ENCODE measurements around the gene STARD8. TPM values are rescaled to one million over a fixed set of nuclear protein-coding genes. Genes with fewer than 3 reads are reported as not detected.

The STARD8 gene
- polyA plus RNA-seq, 1 donor from 2014 or later, result 0.09 TPM

GRCh38 chrX:68720851-68721250 lies 73.4 kb downstream of the STARD8 start:
- Histone ChIP-seq H3K9ac (ENCODE audit: low read length) (no peak overlapping the region), H2AFZ (ENCODE audit: low read depth, low read length) (no peak overlapping the region), H3K36me3 (ENCODE audit: insufficient read depth, low read length) (no peaks in the 10 kb centered on the region), H3K27me3 (ENCODE audit: insufficient read depth, low read depth, low read length) (no peaks in the 10 kb centered on the region), H3K4me2 (ENCODE audit: low read length) (no peak overlapping the region), H3F3A (ENCODE audit: insufficient read depth, low read length, poor library complexity, severe bottlenecking) (no peaks in the 10 kb centered on the region), H3K9me2 (ENCODE audit: insufficient read depth, low read length) (no peaks in the 10 kb centered on the region), H3K27ac (ENCODE audit: low read length) (no peak overlapping the region), H4K20me1 (ENCODE audit: insufficient read depth) (no peaks in the 10 kb centered on the region), H3K9me3 (ENCODE audit: low read length) (no peaks in the 10 kb centered on the region), H3K79me2 (replicated peaks; ENCODE audit: insufficient read depth, low read length) (no peaks in the 10 kb centered on the region), H3K4me3 (ENCODE audit: low read length) (no peak overlapping the region)
- TF ChIP-seq REST (IDR thresholded peaks at IDR 0.05; ENCODE audit: borderline replicate concordance), result no peak
- no peak for TF ChIP-seq SMC3 (conservative IDR thresholded peaks at IDR 0.05; ENCODE audit: poor library complexity)
- TF ChIP-seq RAD21 (conservative IDR thresholded peaks at IDR 0.05), result no peak
- no peak for TF ChIP-seq EP300 (conservative IDR thresholded peaks at IDR 0.05; ENCODE audit: poor library complexity, severe bottlenecking)
- no peak for TF ChIP-seq EZH2 (IDR thresholded peaks at IDR 0.05; ENCODE audit: borderline replicate concordance, insufficient read depth, low read length, poor library complexity, severe bottlenecking)
- no peak for TF ChIP-seq POLR2AphosphoS5 (IDR thresholded peaks at IDR 0.05)
- TF ChIP-seq MXI1 (conservative IDR thresholded peaks at IDR 0.05; ENCODE audit: poor library complexity, severe bottlenecking), result no peak
- no peak for TF ChIP-seq CTCF (IDR thresholded peaks at IDR 0.05; ENCODE audit: poor library complexity, severe bottlenecking)
- no peak for TF ChIP-seq TAF1 (IDR thresholded peaks at IDR 0.05; ENCODE audit: low read depth)

GRCh38 chrX:68721546-68721945 lies 74.1 kb downstream of the STARD8 start:
- Histone ChIP-seq H3K36me3 (ENCODE audit: insufficient read depth, low read length) (no peaks in the 10 kb centered on the region), H3K27me3 (ENCODE audit: insufficient read depth, low read depth, low read length) (no peaks in the 10 kb centered on the region)

More at GRCh38 chrX:68721546-68721945, 74.1 kb downstream of the STARD8 start:
- Histone ChIP-seq H3K4me3 (ENCODE audit: low read length) (no peak overlapping the region), H3K79me2 (replicated peaks; ENCODE audit: insufficient read depth, low read length) (no peaks in the 10 kb centered on the region), H3K9me3 (ENCODE audit: low read length) (no peaks in the 10 kb centered on the region), H3K9ac (ENCODE audit: low read length) (no peak overlapping the region), H3K27ac (ENCODE audit: low read length) (no peak overlapping the region), H3K4me2 (ENCODE audit: low read length) (no peak overlapping the region), H4K20me1 (ENCODE audit: insufficient read depth) (no peaks in the 10 kb centered on the region), H2AFZ (ENCODE audit: low read depth, low read length) (no peak overlapping the region), H3K9me2 (ENCODE audit: insufficient read depth, low read length) (no peaks in the 10 kb centered on the region), H3F3A (ENCODE audit: insufficient read depth, low read length, poor library complexity, severe bottlenecking) (no peaks in the 10 kb centered on the region)
- TF ChIP-seq CTCF (IDR thresholded peaks at IDR 0.05; ENCODE audit: poor library complexity, severe bottlenecking) (no peak), POLR2AphosphoS5 (IDR thresholded peaks at IDR 0.05) (no peak), SMC3 (conservative IDR thresholded peaks at IDR 0.05; ENCODE audit: poor library complexity) (no peak), REST (IDR thresholded peaks at IDR 0.05; ENCODE audit: borderline replicate concordance) (no peak), RAD21 (conservative IDR thresholded peaks at IDR 0.05) (no peak), MXI1 (conservative IDR thresholded peaks at IDR 0.05; ENCODE audit: poor library complexity, severe bottlenecking) (no peak), TAF1 (IDR thresholded peaks at IDR 0.05; ENCODE audit: low read depth) (no peak), EZH2 (IDR thresholded peaks at IDR 0.05; ENCODE audit: borderline replicate concordance, insufficient read depth, low read length, poor library complexity, severe bottlenecking) (no peak), EP300 (conservative IDR thresholded peaks at IDR 0.05; ENCODE audit: poor library complexity, severe bottlenecking) (no peak)
